HG03139 (cell line): ENCODE data around the gene ECE1.

ENCODE experiments used
- ATAC-seq: cut with Tn5 transposase; IDR thresholded peaks from one replicate; pipeline ENCODE4 v1.9.1; 2021; ENCODE audit not compliant: unreplicated experiment

The ECE1 gene

DNA sequence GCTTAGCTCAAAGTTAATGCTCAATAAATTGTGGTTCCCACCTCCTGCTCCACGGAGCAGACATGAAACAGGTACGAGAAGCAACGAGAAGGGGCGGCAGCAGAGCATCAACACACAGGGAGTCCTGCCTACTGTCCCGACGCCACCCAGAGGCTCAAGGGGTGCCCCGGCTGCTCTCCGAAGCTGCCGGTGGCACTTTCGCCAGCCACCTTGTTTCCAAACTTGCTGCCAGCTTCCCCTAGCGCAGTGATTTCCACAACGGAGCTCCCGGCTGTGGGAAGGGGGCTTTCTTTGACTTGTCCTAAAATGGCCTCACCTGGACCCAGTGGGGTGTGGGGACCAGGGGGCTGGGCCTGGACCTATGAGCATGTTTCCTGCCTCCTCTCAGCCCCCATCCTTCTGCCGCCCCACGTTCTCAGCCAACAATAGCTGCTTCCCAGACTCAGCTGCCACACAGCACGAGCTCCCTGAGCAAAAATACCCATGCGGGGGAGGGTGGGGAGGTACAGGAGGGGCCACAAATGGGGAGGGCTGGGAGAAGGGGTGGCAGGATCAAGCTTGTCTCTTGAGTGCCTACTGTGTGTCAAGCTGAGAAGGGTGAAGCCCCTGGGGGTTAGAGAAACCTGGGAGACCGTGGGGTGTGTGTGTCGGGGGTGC is 35.6 kb upstream of the ECE1 start:
- ATAC-seq: no peak

DNA sequence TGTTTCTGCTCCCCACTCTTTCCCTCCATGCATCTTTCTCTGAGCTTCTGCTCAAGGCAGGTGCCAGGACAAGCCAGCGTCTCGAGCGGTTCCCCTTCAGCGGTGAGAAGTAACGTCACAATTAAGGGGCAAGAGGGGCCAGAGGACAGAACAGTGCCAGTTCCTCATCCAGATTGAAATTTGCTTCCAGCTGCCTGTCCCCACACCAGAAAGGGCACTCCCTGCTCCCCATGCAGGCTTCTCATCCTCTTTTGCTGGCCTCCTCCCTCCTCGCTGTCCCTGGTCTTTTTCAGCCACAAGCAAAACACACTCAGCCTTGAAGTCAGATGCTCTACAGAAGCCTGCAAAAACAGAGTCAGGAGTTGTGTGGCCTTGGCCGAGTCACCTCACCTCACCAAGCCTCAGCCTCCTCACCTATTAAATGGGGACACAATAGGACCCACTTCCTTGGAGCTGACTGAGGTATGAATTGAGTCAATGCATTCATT is 35.0 kb upstream of the ECE1 start:
- ATAC-seq: no peak

DNA sequence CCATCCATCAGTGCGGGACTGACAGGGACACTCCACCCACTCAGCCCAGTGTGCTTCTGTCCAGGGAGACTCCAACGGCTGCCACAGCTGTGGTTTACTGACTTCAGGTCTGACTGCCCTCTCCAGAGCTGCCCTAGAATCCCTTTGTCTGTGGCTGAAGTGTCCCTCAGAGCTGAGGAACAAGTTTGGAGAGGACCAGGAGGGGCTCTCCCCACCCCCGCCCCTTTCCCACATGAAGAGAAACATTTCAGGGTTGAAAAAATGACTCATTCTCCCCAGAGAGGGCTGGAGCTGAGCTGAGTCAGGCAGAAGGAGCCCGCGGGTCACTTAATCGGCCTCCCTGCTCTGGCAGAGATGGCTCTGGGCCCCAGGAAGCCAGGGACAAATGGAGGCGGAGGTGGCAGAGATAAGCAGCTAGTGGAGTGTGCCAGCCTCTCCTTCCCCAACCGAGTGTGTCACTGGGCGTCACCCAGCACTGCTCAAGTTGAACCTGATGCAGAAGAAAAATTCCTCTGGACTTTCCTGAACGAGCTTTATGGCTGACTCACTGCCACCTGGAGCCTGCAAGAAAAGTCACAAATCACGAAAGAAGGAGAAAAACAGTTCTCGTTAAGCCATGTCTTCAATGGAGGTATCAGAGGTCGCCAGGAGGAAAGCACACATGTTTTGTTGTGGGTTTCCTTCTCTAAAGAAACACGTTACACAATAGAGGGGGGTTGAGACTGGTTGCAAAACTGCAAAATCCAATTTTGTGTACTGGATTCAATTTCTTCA is 34.3 kb upstream of the ECE1 start:
- no peak for ATAC-seq

DNA sequence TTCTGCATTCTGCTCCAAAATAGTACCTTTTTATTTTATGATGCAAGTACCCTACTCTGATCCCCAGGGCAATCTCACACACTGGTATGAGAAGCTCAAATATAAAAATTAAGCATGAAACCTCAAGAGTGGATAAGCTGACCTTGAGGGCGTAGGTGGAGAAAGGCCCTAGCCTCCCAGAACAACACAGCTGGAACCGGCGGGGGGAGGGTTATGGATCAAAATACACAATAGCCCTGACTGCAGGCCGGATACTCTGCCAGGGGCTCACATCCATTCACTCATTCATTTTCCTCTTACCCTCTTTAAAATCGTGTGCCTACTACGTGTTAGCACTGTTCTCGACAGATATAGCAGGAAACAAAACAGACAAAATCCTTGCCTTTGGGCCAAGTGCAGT is 32.8 kb upstream of the ECE1 start:
- no peak for ATAC-seq

DNA sequence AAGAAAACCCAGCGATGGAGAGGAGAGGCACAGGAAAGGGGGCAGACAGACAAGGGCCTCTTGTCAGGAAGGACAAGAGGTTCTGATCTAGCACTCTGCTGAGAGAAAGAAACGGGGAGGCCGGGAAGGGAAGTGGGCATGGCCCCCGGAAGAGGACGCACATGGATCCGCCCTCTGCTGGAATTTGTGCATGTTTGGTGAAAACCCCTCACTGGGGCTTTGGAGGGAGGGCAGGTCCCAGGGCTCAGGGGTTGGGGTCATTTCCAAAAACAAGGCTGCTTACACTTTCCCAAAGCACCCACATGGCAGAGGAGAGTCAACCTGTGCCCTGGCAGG is 32.4 kb upstream of the ECE1 start:
- ATAC-seq: no peak

DNA sequence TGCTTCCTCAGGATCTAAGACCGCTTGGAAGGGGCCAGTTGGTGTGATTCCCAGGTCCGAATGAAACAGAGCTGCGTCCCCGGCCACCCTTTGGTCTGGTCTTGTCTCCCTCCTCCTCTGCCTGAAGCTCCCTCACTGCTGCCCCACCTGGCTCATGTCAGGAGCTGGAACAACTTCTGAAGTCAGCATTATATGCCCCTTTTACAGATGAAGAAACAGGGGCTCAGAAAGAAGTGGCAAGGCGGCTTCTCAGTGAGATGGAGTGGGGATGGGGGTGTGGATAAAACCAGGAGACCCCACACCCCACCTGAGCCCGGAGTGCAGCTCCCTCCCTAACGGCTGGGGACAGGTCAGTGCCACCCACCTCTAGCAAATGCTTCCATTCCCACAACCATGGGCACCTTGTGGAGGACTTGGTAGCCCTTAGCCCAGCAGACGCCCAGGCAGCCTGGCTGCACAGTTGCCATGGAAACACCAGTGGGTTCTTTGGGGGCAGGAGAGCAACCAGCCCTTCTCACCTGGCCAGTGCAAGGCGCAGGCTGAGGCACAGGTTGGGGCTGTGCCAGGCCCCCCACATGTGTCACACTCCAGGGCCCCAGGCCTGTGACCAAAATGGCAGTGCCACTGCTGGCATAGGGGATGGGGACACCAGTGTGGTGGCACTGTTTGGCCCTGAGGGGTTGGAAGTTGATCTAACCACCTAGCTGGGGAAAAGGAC is 31.9 kb upstream of the ECE1 start:
- ATAC-seq: no peak

DNA sequence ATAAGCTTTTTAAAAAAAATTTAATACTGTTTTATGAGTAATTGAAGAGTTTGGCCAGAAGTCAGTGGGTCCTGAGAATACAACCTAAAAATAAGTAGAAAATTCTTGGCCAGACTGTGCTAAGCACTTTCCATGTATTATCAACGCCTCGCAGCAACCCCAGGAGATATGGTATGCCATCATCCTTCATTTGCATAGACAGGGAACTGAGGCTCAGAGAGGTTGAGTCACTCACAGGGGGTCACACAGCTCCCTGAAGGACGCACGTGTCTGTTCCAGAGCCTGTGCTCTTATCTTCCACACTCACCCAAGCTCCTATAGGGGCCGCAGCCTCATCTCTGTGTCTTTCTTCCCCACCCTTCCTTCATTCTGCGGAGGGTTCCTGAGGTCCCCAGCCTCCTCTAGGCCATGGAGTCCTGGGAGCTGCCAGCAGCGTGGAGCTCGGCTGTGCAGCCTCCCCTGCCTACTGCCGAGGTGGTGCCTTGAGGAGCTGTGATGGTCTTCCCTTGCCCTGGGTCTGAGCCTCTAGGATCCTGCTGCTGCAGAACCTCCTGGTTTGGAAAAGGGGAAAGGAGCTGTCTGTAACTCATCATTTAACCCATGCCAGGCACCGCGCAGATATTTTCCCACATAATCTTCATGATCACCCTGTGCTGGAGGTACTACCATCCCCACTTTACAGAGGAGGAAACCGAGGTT is 30.3 kb upstream of the ECE1 start:
- ATAC-seq: no peak

DNA sequence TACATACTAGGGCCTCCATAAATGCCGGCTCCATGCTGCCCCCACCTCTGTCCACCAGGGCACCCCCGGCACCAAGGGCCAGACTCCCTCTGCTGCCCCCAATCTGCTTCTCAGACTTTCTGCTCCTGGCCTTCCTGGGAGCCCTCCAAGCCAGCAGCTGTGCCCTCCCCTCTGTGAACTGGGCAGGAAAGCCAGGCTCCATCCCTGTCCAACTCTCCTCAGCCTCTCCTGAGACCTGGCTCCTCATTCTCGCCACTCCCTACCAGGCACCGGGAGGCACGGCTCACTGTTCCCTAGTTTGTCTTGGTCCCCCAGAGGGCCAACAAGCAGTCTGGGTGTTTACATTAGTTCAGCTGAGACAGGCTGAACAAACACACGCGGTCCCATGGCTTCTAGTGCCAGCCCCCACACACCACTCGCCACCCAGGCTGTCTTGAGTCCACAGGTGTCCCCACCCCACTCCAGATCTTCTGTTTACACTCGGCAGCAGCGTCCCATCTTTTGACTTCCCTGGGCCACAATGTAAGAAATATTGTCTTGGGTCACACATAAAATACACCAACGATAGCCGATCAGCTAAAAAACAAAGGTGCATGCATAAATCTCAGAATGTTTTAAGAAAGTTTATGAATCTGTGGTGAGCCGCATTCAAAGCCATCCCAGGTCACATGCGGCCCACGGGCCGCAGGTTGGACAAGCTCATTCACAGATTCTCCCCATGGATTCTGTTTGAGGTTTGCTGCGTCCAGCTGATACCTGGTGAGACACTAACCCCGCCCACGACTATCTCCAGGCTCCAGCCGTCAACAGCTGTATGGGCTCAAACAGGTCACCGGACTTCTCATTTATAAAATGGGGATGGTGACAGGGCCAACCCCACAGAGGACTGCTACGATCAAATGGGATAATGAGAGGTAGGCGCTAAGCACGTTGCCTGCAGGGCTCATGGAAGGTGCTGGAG is 29.5 kb upstream of the ECE1 start:
- ATAC-seq: no peak

DNA sequence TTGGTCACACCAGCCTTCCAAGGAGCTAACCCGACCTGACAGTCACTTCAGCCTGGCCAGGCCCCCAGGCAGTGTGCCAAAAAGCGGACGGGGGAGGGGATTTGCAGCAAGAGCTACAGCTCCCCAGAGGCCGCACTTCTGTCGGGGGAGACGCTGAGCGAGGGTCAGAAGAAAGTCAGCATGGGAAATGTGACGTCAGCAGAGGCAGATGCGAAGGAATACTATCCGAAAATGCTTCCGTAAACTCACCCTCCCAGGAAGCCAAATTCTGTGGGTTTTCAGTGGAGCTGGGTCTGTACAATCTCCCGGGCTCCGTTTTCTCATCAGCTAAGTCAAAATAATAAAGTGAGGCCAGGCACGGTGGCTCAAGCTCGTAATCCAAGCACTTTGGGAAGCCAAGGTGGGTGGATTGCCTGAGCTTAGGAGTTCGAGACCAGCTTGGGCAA is 28.5 kb upstream of the ECE1 start:
- no peak for ATAC-seq

DNA sequence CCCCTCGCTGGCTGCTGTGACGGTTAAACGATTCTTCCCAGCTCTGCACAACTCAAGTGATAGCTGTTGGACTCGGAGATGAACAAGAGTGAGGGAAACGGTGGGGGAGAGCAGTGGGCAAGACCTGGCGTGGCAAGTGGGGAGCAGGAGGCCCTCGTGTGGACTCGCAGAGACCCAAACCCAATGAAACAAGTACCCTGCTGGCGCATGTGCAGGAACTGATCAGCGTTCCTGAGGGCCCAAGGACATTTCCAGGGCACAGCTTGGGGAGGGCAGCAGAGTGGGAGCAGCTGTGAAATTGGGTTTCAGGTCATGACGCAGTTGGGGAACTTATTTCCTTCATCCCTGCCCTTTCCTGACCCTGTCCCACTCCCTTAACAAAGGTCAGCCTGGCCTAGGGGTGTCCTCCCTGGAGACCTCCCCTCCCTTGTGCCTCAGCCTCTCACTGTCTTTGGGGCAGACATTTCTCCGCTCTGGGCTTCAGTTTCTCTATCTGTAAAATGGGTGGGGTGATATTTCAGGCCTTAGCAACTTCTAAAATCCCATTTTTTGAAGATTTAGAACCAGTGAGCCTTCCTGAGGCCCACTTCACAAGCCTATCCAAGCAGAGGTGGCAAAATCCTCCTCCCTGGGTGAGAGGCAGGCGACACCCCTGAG is 27.9 kb upstream of the ECE1 start:
- ATAC-seq: no peak

DNA sequence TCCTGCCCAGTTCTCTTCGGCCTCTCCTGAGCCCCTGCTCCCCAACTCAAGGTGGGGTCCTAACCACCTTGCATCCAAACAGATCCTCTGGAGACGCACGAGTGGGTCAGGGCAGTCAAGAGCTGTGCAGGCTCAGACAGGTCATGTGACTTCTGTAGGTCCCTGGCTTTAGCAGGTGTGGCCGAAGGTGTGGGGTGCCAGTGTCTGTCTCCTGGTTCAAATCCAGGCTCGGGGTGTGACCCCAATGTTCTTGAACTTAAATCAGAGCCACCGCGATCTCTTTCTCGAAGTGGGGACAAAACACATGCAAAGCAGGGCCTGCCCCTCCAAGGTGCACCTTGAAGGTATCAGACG is 27.4 kb upstream of the ECE1 start:
- ATAC-seq: no peak

DNA sequence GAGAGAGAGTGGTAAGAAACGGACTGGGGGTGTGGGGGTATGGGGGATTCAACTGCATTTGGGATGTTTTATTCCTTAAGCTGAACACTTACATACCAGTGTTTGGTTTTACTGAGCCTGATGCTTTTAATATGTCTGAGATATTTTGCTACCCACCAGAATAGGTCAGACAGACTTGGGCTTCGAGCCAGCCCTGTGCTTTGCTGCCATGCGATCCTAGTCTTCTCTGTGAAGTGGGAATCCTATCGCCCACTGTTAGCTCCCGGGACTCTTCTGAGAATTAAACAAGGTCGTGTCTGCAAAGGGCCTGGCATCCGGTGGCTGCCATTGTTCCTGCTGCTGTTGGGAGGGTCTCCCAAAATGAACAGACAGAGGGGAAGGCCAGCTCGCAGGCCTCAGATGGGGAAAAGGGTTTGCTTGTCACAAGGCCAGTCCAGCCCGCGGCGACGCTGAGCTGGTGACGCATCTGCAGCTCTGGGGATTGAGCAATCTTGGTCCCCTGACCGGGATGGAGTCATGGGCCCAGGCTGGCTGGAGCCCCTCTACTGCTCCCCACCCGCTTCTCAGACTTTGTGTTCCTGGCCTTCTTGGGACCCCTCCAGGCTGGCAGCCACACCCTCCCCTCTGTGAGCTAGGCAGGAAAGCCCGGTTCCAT is 26.9 kb upstream of the ECE1 start:
- no peak for ATAC-seq

DNA sequence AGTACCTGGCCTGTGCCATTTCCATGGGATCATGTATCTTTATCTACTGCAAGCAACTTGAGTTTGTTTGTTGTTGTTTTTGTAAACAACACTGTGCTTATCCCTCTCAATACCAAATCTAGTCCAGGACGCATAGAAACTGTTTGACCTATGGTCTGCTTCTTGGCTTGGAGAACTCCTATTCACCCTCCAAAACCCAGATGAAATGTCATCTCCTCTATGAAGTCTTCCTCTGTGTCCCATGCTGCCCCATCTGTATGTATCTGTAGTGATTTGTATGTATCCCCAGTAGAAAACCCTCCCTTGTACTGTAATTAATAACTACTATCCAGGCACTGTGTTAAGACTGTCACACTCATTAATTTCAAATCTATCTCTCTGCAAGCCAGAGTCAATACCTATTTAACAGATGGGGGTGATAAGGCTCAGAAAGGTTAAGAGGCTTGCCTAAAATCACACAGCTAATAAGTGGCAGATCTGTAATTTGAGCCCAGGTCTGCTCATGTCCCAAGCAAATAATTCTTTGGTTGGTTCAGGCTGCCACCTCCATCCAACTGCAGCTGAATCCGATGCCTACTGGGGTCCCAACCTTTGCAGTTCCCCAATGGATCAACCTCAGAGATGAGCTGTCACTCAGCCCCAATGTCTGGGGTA is 24.6 kb upstream of the ECE1 start:
- no peak for ATAC-seq

DNA sequence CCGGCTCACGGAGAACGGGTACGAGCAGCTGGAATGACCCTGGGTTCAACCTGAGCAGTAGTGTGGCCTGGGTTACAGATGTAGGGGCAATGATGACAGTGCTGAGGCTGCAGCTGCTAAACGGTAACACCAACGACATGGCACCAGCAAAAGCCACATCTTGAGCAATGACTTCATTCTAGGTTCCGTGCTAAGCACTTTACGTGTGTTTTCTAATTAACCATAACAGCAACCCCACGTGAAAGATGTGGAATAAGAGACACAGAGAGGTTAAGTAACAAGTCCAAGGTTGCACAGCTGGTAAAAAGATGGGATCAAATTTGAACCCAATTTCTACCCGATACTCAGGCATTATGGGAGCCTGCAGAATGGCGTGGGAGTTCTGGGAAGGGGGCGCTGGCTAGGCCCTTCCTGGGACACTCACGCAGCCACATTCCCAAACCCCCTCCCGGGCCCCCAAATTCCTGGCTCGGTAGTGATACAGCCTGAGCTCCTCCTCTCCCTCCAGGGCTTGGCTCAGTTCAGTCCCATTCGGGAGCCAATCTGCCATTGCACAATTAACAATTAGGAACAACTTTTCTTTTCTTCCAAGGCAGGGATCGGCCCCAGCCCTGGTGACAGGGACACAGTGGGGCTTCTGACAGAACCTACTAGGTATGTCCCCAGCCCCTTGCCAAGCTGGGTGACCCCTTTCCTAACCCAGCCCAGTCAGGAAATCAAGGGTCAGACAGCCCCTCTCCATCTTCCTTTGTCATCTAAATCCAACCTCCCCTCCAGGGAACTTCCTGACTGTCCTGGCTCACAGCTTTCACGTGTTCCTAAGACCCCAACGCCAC is 23.8 kb upstream of the ECE1 start:
- no peak for ATAC-seq

DNA sequence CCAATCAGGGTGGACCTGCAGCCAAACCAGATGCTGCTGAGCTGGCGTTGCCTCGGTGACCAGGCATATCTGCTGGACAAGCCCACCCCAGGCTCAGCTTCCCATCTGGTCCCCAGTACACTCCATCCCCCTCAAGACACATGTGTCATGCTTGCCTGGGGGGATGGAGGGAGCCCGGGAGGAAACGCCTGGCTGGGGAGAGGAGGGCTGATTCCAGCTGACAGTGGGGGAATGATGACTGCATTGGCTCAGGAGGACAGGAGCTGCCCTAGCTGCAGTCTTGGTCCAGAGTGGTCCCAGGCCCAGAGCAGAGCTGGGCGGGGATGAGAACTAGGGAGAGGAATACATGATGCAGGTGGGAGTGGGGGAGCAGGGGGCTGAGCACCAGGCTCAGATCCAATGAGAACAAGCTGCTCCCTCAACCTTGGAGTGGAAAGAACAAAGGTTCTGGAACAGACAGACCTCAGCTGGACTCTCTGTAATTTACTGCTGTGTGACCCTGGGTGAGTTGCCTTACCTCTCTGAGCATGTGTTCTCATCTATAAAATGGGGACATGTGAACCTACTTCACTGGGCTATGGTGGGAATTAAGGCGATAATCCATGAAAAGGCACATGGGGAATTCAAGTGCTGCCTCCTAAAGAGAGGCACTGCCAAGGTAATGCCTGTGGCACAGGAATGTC is 23.1 kb upstream of the ECE1 start:
- no peak for ATAC-seq

DNA sequence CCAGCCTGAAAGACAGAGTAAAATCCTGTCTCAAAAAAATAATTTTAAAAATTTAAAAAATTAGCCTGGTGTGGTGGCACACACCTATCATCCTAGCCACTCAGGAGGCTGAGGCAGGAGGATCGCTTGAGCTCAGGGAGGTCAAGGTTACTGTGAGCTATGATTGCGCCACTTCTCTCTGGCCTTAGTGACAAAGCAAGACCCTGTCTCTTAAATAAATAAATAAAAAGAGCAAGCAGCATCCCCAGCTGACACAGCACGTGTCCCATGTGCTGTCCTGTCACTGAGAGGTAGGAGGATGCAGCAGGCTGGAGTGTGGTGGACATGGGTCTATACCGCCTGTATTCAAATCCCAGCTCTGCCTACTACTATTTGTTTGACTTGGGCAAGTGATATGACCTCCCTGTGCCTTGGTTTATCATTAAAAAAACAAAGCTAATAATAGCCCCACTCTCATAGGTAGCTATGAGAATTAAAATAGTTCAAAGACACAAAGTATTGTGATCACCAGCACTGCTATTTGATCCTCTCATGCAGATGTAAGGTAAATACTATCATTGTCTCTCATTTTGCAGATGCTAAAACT is 22.2 kb upstream of the ECE1 start:
- ATAC-seq: no peak

DNA sequence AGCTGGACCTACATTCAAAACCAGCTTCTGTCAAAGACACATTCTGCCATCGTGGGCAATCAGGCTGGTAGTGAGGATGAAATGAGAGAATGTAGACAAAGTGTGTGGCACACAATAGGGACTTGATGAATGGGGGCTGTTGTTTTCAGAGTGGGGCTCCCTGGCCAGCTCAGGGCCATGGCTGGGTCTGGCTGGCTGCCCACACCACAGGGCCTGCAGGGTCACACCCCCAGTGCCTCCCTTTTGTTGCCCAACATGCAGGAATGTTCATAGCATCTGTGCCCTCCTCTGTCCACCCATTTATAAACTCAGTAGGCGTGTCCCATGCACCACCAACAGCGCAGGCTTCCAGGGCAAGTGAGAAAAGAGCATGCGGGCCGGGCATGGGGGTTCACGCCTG is 20.8 kb upstream of the ECE1 start:
- no peak for ATAC-seq
